Stomach (tissue), 9 donors: ENCODE measurements around the gene VAV2. TPM values are rescaled to one million over a fixed set of nuclear protein-coding genes. Genes with fewer than 3 reads are reported as not detected.
A peak's percentile ranks its signal among the peaks of the same experiment; 100 is the strongest.

Experiments used
- DNase-seq, 2 donors: peaks; one replicate each; pipeline versions ENCODE4 v3.0.0 to v3.0.0-alpha.2; 2013 to 2019
- H3K27ac ChIP-seq, 5 donors: fragments of 200-600 bp in 4 of 5; sonication (generic) in 4 of 5; one replicate each; pipeline ENCODE4 v1.5.1; 2013 to 2019; ENCODE audit warnings: mild to moderate bottlenecking in 1 of 5, moderate library complexity in 1 of 5
- H3K27me3 ChIP-seq, 3 donors: fragments of 200-600 bp; sonication (generic); one replicate each; pipeline ENCODE4 v1.5.1; 2017 to 2019; ENCODE audit warnings: mixed run types in 1 of 3
- H3K36me3 ChIP-seq, 4 donors: fragments of 200-600 bp; sonication (generic); 1 replicate in 3 of 4; 2 replicates in 1 of 4; pipeline ENCODE4 v1.5.1; 2016 to 2019
- H3K4me1 ChIP-seq, 4 donors: fragments of 200-600 bp; sonication (generic); one replicate each; pipeline ENCODE4 v1.5.1; 2016 to 2019
- H3K4me3 ChIP-seq, 4 donors: fragments of 200-600 bp; sonication (generic) in 3 of 4; one replicate each; pipeline ENCODE4 v1.5.1; 2016 to 2019; ENCODE audit warnings: mild to moderate bottlenecking in 1 of 4
- H3K9me3 ChIP-seq, 4 donors: fragments of 200-600 bp; sonication (generic); one replicate each; pipeline ENCODE4 v1.5.1; 2016 to 2019
- EP300 ChIP-seq: sonication (generic); formaldehyde crosslinking; IDR thresholded peaks from one replicate; pipeline ENCODE4 v1.6.1; 2017; ENCODE audit warnings: antibody characterized with exemption
- POLR2A ChIP-seq, 4 donors: fragments of 450-650 bp; IDR thresholded peaks; one replicate each; pipeline ENCODE4 v1.6.1; 2016; ENCODE audit warnings: antibody characterized with exemption in 4 of 4, control low read depth in 2 of 4, mild to moderate bottlenecking in 1 of 4, moderate library complexity in 1 of 4
- POLR2AphosphoS5 ChIP-seq, 3 donors: sonication (generic); formaldehyde crosslinking; IDR thresholded peaks; one replicate each; pipeline ENCODE4 v1.6.1; 2016; ENCODE audit warnings: antibody characterized with exemption in 3 of 3
- WGBS, 5 donors: extraction: QIAGEN DNeasy Blood & Tissue Kit in 3 of 5; methylation state at CpG; one replicate each; pipeline versions ENCODE4 v1.1.5 to v1.1.7; 2013 to 2018; 5-methylcytosine and 5-hydroxymethylcytosine counted together
- intact Hi-C: fragments of 100-400 bp; cut with DNase I; formaldehyde crosslinking; loops from one replicate; pipeline ENCODE4 v1.15.1; 2023; ENCODE audit warnings: low total_unique reads
- polyA plus RNA-seq, 3 donors: library from polyadenylated mRNA; stranded (reverse); fragments of 200-250 nt; gene quantifications; one replicate each; pipeline ENCODE4 v1.2.3, GENCODE V29; 2013
- total RNA-seq, 5 donors: library from RNA; depleted of rRNA; stranded (reverse); fragments of >200 nt; gene quantifications; one replicate each; pipeline versions ENCODE4 v1.1.0 to v1.2.3, GENCODE V29; 2014 to 2016
- TF ChIP-seq, protein P1 (sequence below), 7 experiments: fragments of 450-650 bp in 4 of 7; fragments of 200-600 bp in 3 of 7; sonication (generic) in 3 of 7; IDR thresholded peaks; one replicate each; pipeline ENCODE4 v1.5.1; 2016 to 2019; ENCODE audit warnings: antibody characterized with exemption in 7 of 7, control low read depth in 2 of 7, mild to moderate bottlenecking in 1 of 7
- donor health status: healthy with polysubstance abuse.
- donor health status: Bipolar disorder and iron deficiency.
- donor health status: healthy.

Gene VAV2
- total and polyA plus RNA-seq, 8 donors = 4.1 to 14.2 (median 7.0) TPM

- Histone ChIP-seq H3K9me3 (no peaks in the 10 kb centered on the region), H3K27ac (no peak overlapping the region), H3K4me1 (peaks cover 29 to 41% (median 38%) of the 10 kb centered on the region in 4 donors), H3K27me3 (peaks cover 0 to 34% (median 3%) of the 10 kb centered on the region in 3 donors), H3K4me3 (no peak overlapping the region), H3K36me3 (no peaks in the 10 kb centered on the region)
- intact Hi-C loops = loop anchor here (5.0 kb wide), 1 partner anchor 202 kb away; no protein-coding TSS in a partner anchor
- peak; percentile 83 to 91 for DNase-seq
- WGBS, 5 donors = 0 to 12% (median 8%) methylated on average over 1 to 11 of the region's 11 CpGs
- TF ChIP-seq POLR2A (IDR thresholded peaks at IDR 0.05) = no peak
- TF ChIP-seq, protein P1, sequence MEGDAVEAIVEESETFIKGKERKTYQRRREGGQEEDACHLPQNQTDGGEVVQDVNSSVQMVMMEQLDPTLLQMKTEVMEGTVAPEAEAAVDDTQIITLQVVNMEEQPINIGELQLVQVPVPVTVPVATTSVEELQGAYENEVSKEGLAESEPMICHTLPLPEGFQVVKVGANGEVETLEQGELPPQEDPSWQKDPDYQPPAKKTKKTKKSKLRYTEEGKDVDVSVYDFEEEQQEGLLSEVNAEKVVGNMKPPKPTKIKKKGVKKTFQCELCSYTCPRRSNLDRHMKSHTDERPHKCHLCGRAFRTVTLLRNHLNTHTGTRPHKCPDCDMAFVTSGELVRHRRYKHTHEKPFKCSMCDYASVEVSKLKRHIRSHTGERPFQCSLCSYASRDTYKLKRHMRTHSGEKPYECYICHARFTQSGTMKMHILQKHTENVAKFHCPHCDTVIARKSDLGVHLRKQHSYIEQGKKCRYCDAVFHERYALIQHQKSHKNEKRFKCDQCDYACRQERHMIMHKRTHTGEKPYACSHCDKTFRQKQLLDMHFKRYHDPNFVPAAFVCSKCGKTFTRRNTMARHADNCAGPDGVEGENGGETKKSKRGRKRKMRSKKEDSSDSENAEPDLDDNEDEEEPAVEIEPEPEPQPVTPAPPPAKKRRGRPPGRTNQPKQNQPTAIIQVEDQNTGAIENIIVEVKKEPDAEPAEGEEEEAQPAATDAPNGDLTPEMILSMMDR (IDR thresholded peaks at IDR 0.05) = peak in 6 of 7 experiments; percentile 45 to 99 (median 98)
- no peak for TF ChIP-seq POLR2AphosphoS5 (IDR thresholded peaks at IDR 0.05)
These were observed 2.4 kb upstream of the VAV2 start for GRCh38 chr9:133994353-133995011.

- H3K27ac ChIP-seq = peak overlapping the region in 4 of 5 donors; percentile 87 to 95 (median 90)
- 48 to 60% (median 52%) methylated on average over 6 to 16 of the region's 16 CpGs for WGBS, 5 donors
- H3K27me3 ChIP-seq = peaks cover 0 to 34% (median 3%) of the 10 kb centered on the region in 3 donors
- TF ChIP-seq, protein P1 (IDR thresholded peaks at IDR 0.05) = no peak
- TF ChIP-seq POLR2AphosphoS5 (IDR thresholded peaks at IDR 0.05) (no peak), EP300 (no peak), POLR2A (IDR thresholded peaks at IDR 0.05) (no peak)
- peaks cover 29 to 41% (median 38%) of the 10 kb centered on the region in 4 donors for H3K4me1 ChIP-seq
- no peaks in the 10 kb centered on the region for H3K9me3 ChIP-seq
- no peak for DNase-seq
- no peaks in the 10 kb centered on the region for H3K36me3 ChIP-seq
- H3K4me3 ChIP-seq = peak overlapping the region; percentile 67 to 79 (median 75)
- intact Hi-C loops = no loop called here
These were observed 1.6 kb upstream of the VAV2 start for GRCh38 chr9:133993635-133994253.

DNA sequence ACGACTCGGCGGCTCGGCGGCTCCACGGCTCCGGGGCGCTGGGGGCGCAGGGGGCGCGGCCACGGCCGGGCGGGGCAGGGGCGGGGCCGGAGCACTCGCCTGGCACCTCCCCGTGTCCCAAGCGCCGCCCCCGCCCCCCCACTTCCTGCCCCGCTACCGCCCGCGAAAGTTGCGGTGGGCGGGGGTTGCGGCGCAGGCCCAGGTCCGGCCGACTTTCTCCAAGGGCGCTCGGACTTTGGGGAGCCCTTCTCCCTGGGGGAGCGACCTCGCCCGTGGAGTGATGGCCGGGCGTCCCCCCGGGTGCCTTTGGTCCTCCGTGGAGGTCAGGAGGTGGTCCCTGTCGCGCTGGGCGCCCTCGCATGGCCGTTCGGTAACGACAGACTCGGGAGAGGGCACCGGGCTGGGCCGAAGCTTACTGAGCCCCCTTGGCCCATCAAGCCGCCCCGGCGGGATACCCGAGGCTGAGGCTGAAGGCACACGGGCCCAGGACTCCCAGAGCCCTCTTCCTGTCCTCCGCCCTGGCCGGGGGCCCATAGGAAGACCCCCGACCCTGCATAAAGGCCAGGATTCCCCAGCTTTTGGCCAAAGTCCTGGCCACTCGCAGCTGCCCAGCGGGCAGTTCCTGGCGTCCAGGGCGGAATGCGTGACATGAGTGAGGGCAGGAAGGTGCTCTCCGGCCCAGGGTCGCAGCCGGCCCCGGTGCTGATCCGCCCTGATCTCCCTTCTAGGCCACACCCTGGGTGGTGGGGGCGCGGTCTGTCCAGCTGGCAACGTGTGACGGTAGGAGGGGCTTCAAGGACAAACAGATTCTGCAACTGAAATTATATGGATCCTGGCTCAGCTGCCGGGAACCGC, 883 bp upstream of the VAV2 start:
- intact Hi-C loops = no loop called here
- peak overlapping the region; percentile 67 to 79 (median 75) for H3K4me3 ChIP-seq
- peak; percentile 79 to 94 for DNase-seq
- H3K36me3 ChIP-seq = no peaks in the 10 kb centered on the region
- TF ChIP-seq EP300 (no peak), POLR2A (IDR thresholded peaks at IDR 0.05) (no peak), POLR2AphosphoS5 (IDR thresholded peaks at IDR 0.05) (peak in 2 of 3 donors; percentile 49 to 65)
- TF ChIP-seq, protein P1 (IDR thresholded peaks at IDR 0.05) = peak in 2 of 7 experiments; percentile 23 to 31
- H3K27ac ChIP-seq = peak overlapping the region; percentile 87 to 95 (median 88)
- no peaks in the 10 kb centered on the region for H3K9me3 ChIP-seq
- H3K27me3 ChIP-seq = peaks cover 0 to 34% (median 3%) of the 10 kb centered on the region in 3 donors
- H3K4me1 ChIP-seq = peaks cover 29 to 41% (median 38%) of the 10 kb centered on the region in 4 donors
- WGBS, 5 donors = 0 to 1% (median 1%) methylated on average over 1 to 74 of the region's 74 CpGs
